Body of pancreas (tissue), 4 donors: ENCODE data around the gene VAX1. TPM values are rescaled to one million over a fixed set of nuclear protein-coding genes. Genes with fewer than 3 reads are reported as not detected.

Experiments used
- ATAC-seq: fragments of 150-250 bp; one replicate; pipeline ENCODE4 v1.9.1; 2016
- DNase-seq, 4 donors: peaks; one replicate each; pipeline ENCODE4 v3.0.0-alpha.2; 2019
- H3K27ac ChIP-seq, 4 donors: fragments of 200-600 bp; sonication (generic); 1 replicate in 3 of 4; 2 replicates in 1 of 4; pipeline versions ENCODE4 v1.5.1 to v1.6.1; 2016 to 2019; ENCODE audit warnings: mild to moderate bottlenecking in 1 of 4, mixed read lengths in 1 of 4, moderate library complexity in 1 of 4
- H3K27me3 ChIP-seq, 2 donors: fragments of 200-600 bp; sonication (generic); one replicate each; pipeline ENCODE4 v1.6.0; 2016; ENCODE audit warnings: mild to moderate bottlenecking in 1 of 2
- H3K36me3 ChIP-seq, 2 donors: fragments of 200-600 bp; sonication (generic); replicated peaks in 1 of 2; 2 replicates each; pipeline ENCODE4 v1.5.1; 2016; ENCODE audit warnings: low read depth in 2 of 2; ENCODE audit not compliant: insufficient read depth in 1 of 2
- H3K4me1 ChIP-seq: fragments of 200-600 bp; sonication (generic); one replicate; pipeline ENCODE4 v1.6.0; 2016
- H3K4me3 ChIP-seq, 2 donors: fragments of 200-600 bp; sonication (generic); 1 replicate in 1 of 2; 2 replicates in 1 of 2; pipeline ENCODE4 v1.5.1; 2016 to 2019
- H3K9me3 ChIP-seq, 3 donors: fragments of 200-600 bp; sonication (generic); 1 replicate in 2 of 3; 2 replicates in 1 of 3; pipeline ENCODE4 v1.5.1; 2016
- CTCF ChIP-seq, 7 experiments: fragments of 450-650 bp in 4 of 7; fragments of 200-600 bp in 3 of 7; sonication (generic) in 3 of 7; IDR thresholded peaks; one replicate each; pipeline ENCODE4 v1.5.1; 2016 to 2019; ENCODE audit warnings: antibody characterized with exemption in 7 of 7
- POLR2A ChIP-seq, 3 donors: fragments of 450-650 bp; IDR thresholded peaks; one replicate each; pipeline ENCODE4 v1.6.1; 2016; ENCODE audit warnings: antibody characterized with exemption in 3 of 3, mild to moderate bottlenecking in 2 of 3
- WGBS, 2 donors: methylation state at CpG; one replicate each; pipeline ENCODE4 v1.1.5; 2017; 5-methylcytosine and 5-hydroxymethylcytosine counted together
- intact Hi-C: fragments of 100-400 bp; cut with DNase I; formaldehyde crosslinking; loops from one replicate; pipeline ENCODE4 v1.15.1; 2023
- total RNA-seq, 2 donors: library from RNA; depleted of rRNA; stranded (reverse); fragments of >200 nt; gene quantifications; one replicate each; pipeline ENCODE4 v1.1.0, GENCODE V29; 2016

VAX1 gene
- total RNA-seq, 2 donors from 2014 or later, result not detected

- DNase-seq (peak in 1 of 4 donors; percentile 9), ATAC-seq (no peak)
- Histone ChIP-seq H3K27ac (no peak overlapping the region), H3K4me3 (no peak overlapping the region), H3K9me3 (no peaks in the 10 kb centered on the region), H3K36me3 (no peaks in the 10 kb centered on the region), H3K27me3 (peaks cover 0 to 65% of the 10 kb centered on the region in 2 donors), H3K4me1 (peaks cover 51% of the 10 kb centered on the region)
- TF ChIP-seq CTCF (IDR thresholded peaks at IDR 0.05), result no peak
- no peak for TF ChIP-seq POLR2A (IDR thresholded peaks at IDR 0.05)
- intact Hi-C loops, result no loop called here
- 24 to 35% methylated on average over 21 of the region's 21 CpGs for WGBS, 2 donors
These were observed 29.3 kb upstream of the VAX1 start for GRCh38 chr10:117167346-117167788.

GRCh38 chr10:117166418-117167345 is 28.6 kb upstream of the VAX1 start:
- Histone ChIP-seq H3K36me3 (no peaks in the 10 kb centered on the region), H3K27me3 (peaks cover 0 to 69% of the 10 kb centered on the region in 2 donors), H3K4me3 (no peak overlapping the region), H3K4me1 (peaks cover 56% of the 10 kb centered on the region), H3K9me3 (no peaks in the 10 kb centered on the region), H3K27ac (no peak overlapping the region)
- intact Hi-C loops, result no loop called here
- TF ChIP-seq CTCF (IDR thresholded peaks at IDR 0.05), result no peak
- no peak for TF ChIP-seq POLR2A (IDR thresholded peaks at IDR 0.05)
- DNase-seq (peak in 1 of 4 donors; percentile 36), ATAC-seq (no peak)
- WGBS, 2 donors, result 9 to 10% methylated on average over 25 to 37 of the region's 41 CpGs

- WGBS, 2 donors, result 3 to 5% methylated on average over 25 to 51 of the region's 51 CpGs
- ATAC-seq (peak; percentile 59), DNase-seq (peak; percentile 45 to 59 (median 56))
- Histone ChIP-seq H3K27me3 (peaks cover 0 to 75% of the 10 kb centered on the region in 2 donors), H3K9me3 (no peaks in the 10 kb centered on the region), H3K36me3 (no peaks in the 10 kb centered on the region), H3K27ac (no peak overlapping the region), H3K4me1 (peaks cover 56% of the 10 kb centered on the region), H3K4me3 (no peak overlapping the region)
- TF ChIP-seq POLR2A (IDR thresholded peaks at IDR 0.05) (no peak), CTCF (IDR thresholded peaks at IDR 0.05) (peak in 6 of 7 experiments; percentile 38 to 66 (median 50))
- intact Hi-C loops, result no loop called here
These were observed 27.7 kb upstream of the VAX1 start for GRCh38 chr10:117165538-117166417.

- H3K36me3 ChIP-seq, result no peaks in the 10 kb centered on the region
- H3K27me3 ChIP-seq, result peaks cover 0 to 82% of the 10 kb centered on the region in 2 donors
- DNase-seq (no peak), ATAC-seq (no peak)
- H3K9me3 ChIP-seq, result no peaks in the 10 kb centered on the region
- 10 to 16% methylated on average over 32 of the region's 32 CpGs for WGBS, 2 donors
- no peak overlapping the region for H3K4me3 ChIP-seq
- no peak overlapping the region for H3K27ac ChIP-seq
- H3K4me1 ChIP-seq, result peaks cover 56% of the 10 kb centered on the region
- TF ChIP-seq POLR2A (IDR thresholded peaks at IDR 0.05), result no peak
- no peak for TF ChIP-seq CTCF (IDR thresholded peaks at IDR 0.05)
- intact Hi-C loops, result no loop called here
These were observed 26.8 kb upstream of the VAX1 start for GRCh38 chr10:117164592-117165537.
